GM10266 (cell line): Measurements from ENCODE around the gene NUDT3.

Experiments
- DNase-seq: peaks from one replicate; pipeline ENCODE4 v3.0.0; 2012; ENCODE audit errors: extremely low spot score
- TF ChIP-seq, protein P1 (sequence below): IDR thresholded peaks from 2 replicates; pipeline ENCODE4 v1.5.1; 2012; ENCODE audit warnings: mild to moderate bottlenecking, low read depth; ENCODE audit not compliant: control insufficient read depth, insufficient read depth; ENCODE audit errors: missing control alignments

Gene NUDT3

DNA sequence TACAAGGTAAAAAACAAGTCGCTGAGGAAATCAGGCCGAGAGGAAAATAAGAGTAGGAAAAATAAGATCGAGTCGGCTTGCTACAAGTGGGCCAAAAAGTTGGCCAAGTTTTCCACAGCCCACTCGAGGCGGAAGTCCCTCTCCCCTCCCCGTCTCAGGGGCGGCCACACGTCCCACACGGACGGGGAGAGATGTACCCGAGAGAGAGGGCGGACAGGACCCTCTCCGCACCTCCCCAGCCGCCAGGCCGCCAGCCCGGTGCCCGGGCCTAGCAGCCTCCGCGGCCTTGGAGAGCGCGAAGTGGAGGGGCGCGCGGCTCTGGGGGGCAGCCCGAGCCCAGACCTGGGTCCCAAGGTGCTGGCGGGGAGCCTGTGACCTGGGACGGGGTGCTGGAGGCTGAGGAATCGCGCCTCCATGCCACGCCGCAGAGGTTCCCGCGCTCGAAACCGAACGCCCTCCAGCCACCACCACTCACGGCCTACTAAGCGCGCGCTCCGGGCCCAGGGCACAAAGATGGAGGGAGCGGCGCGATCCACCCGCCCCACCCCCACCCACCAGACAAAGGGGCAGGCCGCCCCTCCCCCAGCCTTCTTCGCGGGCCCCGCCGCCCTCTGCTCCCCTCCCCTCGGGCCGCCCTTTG, 157.7 kb downstream of the NUDT3 start:
- DNase-seq: peak; percentile 17
- TF ChIP-seq, protein P1, sequence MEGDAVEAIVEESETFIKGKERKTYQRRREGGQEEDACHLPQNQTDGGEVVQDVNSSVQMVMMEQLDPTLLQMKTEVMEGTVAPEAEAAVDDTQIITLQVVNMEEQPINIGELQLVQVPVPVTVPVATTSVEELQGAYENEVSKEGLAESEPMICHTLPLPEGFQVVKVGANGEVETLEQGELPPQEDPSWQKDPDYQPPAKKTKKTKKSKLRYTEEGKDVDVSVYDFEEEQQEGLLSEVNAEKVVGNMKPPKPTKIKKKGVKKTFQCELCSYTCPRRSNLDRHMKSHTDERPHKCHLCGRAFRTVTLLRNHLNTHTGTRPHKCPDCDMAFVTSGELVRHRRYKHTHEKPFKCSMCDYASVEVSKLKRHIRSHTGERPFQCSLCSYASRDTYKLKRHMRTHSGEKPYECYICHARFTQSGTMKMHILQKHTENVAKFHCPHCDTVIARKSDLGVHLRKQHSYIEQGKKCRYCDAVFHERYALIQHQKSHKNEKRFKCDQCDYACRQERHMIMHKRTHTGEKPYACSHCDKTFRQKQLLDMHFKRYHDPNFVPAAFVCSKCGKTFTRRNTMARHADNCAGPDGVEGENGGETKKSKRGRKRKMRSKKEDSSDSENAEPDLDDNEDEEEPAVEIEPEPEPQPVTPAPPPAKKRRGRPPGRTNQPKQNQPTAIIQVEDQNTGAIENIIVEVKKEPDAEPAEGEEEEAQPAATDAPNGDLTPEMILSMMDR: no peak

GRCh38 chr6:34233867-34234266, 158.6 kb downstream of the NUDT3 start:
- peak; percentile 6 for DNase-seq
- TF ChIP-seq, protein P1: no peak

GRCh38 chr6:34232901-34233300, 159.6 kb downstream of the NUDT3 start:
- TF ChIP-seq, protein P1: no peak
- no peak for DNase-seq

GRCh38 chr6:34231566-34232336, 160.7 kb downstream of the NUDT3 start:
- TF ChIP-seq, protein P1: no peak

GRCh38 chr6:34230653-34231371, 161.7 kb downstream of the NUDT3 start:
- DNase-seq: no peak
- TF ChIP-seq, protein P1: no peak

More at GRCh38 chr6:34231566-34232336, 160.7 kb downstream of the NUDT3 start:
- DNase-seq: no peak

GRCh38 chr6:34229877-34230276, 162.6 kb downstream of the NUDT3 start:
- TF ChIP-seq, protein P1: no peak
- no peak for DNase-seq
